PC-9 (cell line): Measurements from ENCODE around the gene TMEM203. TPM values are rescaled to one million over a fixed set of nuclear protein-coding genes. Genes with fewer than 3 reads are reported as not detected.

Source experiments
- BruUV-seq: library from RNA; stranded (reverse); fragments of 400-500 nt; replicated peaks from 2 replicates; lab custom pipeline; 2021; lab: Mats Ljungman, UMichigan
- CTCF ChIA-PET: fragments of 300-600 bp; sonication (Branson Sonifier 250); formaldehyde crosslinking; loops from one replicate; lab custom pipeline; 2022; ENCODE audit warnings: antibody characterized with exemption; lab: Charles Lee
- POLR2A ChIA-PET: fragments of 300-600 bp; sonication (Branson Sonifier 250); formaldehyde crosslinking; loops from one replicate; lab custom pipeline; 2022; ENCODE audit warnings: antibody characterized with exemption; ENCODE audit not compliant: unreplicated experiment; lab: Charles Lee
- DNase-seq, 2 experiments: peaks; one replicate each; pipeline versions ENCODE4 v3.0.0 to v3.0.0-alpha.2; 2015 to 2022; ENCODE audit warnings: mixed read lengths in 1 of 2
- H2AFZ ChIP-seq: fragments of 200-600 bp; sonication (generic); 2 replicates; pipeline ENCODE4 v1.8.1; 2017; ENCODE audit warnings: antibody characterized with exemption
- H3F3A ChIP-seq: fragments of 200-600 bp; sonication (generic); 2 replicates; pipeline ENCODE4 v1.8.1; 2017; ENCODE audit warnings: antibody characterized with exemption, mild to moderate bottlenecking, low read depth; ENCODE audit not compliant: insufficient read depth
- H3K27ac ChIP-seq: fragments of 200-600 bp; sonication (generic); 2 replicates; pipeline ENCODE4 v1.6.1; 2016; ENCODE audit warnings: mixed run types
- H3K27me3 ChIP-seq: fragments of 200-600 bp; sonication (generic); 2 replicates; pipeline ENCODE4 v1.6.1; 2016; ENCODE audit warnings: low read depth, mixed run types; ENCODE audit not compliant: insufficient read depth
- H3K36me3 ChIP-seq: fragments of 200-600 bp; sonication (generic); 2 replicates; pipeline ENCODE4 v1.6.1; 2016; ENCODE audit warnings: low read depth, mixed run types
- H3K4me1 ChIP-seq: fragments of 200-600 bp; sonication (generic); replicated peaks from 2 replicates; pipeline ENCODE4 v1.6.1; 2016; ENCODE audit warnings: mixed run types; ENCODE audit not compliant: insufficient read depth
- H3K4me2 ChIP-seq: fragments of 200-600 bp; sonication (generic); 2 replicates; pipeline ENCODE4 v1.6.1; 2017; ENCODE audit warnings: mixed run types
- H3K4me3 ChIP-seq: fragments of 200-600 bp; sonication (generic); 2 replicates; pipeline ENCODE4 v1.6.1; 2016; ENCODE audit warnings: mixed run types
- H3K79me2 ChIP-seq: fragments of 200-600 bp; sonication (generic); 2 replicates; pipeline ENCODE4 v1.6.1; 2017; ENCODE audit warnings: low read depth, mixed run types
- H3K9me2 ChIP-seq: fragments of 200-600 bp; sonication (generic); 2 replicates; pipeline ENCODE4 v1.8.1; 2017; ENCODE audit warnings: mild to moderate bottlenecking; ENCODE audit not compliant: insufficient read depth
- H3K9me3 ChIP-seq: fragments of 200-600 bp; sonication (generic); 2 replicates; pipeline ENCODE4 v1.8.1; 2016; ENCODE audit warnings: low read depth; ENCODE audit not compliant: insufficient read depth
- H4K20me1 ChIP-seq: fragments of 200-600 bp; sonication (generic); 2 replicates; pipeline ENCODE4 v1.8.1; 2017; ENCODE audit not compliant: insufficient read depth
- CTCF ChIP-seq: fragments of 200-600 bp; sonication (generic); conservative IDR thresholded peaks from 2 replicates; pipeline ENCODE4 v1.6.1; 2017; ENCODE audit warnings: mixed run types, antibody characterized with exemption, mild to moderate bottlenecking, moderate library complexity
- EZH2 ChIP-seq: fragments of 200-600 bp; sonication (generic); IDR thresholded peaks from 2 replicates; pipeline ENCODE4 v1.8.0; 2017; ENCODE audit warnings: antibody characterized with exemption, low read depth
- intact Hi-C: fragments of 100-400 bp; cut with micrococcal nuclease; formaldehyde crosslinking; loops from one replicate; pipeline ENCODE4 v1.10.0; 2022; ENCODE audit not compliant: unreplicated experiment
- total RNA-seq: library from RNA; stranded (reverse); gene quantifications from 2 replicates; pipeline ENCODE4 v1.2.3, GENCODE V29; 2021

Gene TMEM203
- total RNA-seq, 1 experiment from 2014 or later: 45.5 TPM

DNA sequence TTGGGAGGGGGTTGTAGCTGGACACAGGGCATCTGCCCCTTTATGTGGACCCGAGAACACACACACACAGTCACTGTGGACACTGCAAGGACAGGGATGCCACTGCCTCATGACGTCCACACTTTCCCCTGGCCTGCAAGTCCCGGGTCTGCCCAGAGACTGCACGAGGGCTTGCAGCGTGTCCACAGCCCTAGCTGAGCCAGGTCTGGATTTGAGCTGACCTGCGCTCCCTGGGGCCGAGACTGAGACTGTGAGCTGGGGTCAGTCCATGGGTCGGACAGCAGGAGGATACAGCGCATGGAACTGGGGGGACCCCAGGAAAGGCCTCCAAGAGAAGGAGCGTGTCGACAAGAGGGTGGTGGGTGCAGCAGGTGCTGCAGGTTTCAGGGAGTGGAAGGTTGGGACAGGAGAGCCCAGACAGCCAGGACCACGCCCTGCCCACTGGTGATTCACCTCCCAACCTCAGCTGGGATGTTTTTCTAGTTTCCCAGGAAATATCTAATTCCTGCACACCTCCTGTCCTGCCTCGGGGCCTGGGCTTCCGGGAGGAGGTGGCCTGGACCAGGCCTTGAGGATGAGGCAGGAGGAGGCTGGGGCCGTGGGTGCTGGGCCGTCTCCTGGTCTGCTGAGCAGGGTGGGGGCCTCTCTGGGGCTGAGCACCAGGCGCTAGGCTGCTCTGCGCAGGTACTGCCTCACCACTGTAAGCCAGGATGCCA lies 21.0 kb upstream of the TMEM203 start:
- DNase-seq: peak; percentile 91 to 94
- Histone ChIP-seq H3K27ac (peak overlapping the region; percentile 79), H3K27me3 (no peaks in the 10 kb centered on the region), H4K20me1 (no peaks in the 10 kb centered on the region), H3K9me2 (no peaks in the 10 kb centered on the region), H3K4me2 (peak overlapping the region; percentile 99), H3F3A (peaks cover 44% of the 10 kb centered on the region), H3K36me3 (no peaks in the 10 kb centered on the region), H3K79me2 (peaks cover 7% of the 10 kb centered on the region; the same call in 1 of the 2 replicates), H2AFZ (no peak overlapping the region), H3K9me3 (no peaks in the 10 kb centered on the region), H3K4me1 (peaks cover 55% of the 10 kb centered on the region), H3K4me3 (peak overlapping the region; percentile 90; the same call in 1 of the 2 replicates)
- TF ChIP-seq EZH2 (no peak), CTCF (no peak)
- TSS peak; percentile 27 for BruUV-seq
- intact Hi-C loops: loop anchor here (1.0 to 2.0 kb wide), 6 partner anchors 31 to 180 kb away; partner anchors contain the start of genes ANAPC2, NPDC1, SAPCD2 and SSNA1
- ChIA-PET CTCF (interaction anchor here (1.4 to 2.3 kb wide), 2 partner anchors 22 to 37 kb away, joined by 3 to 15 read pairs; partner anchors contain the start of gene SSNA1), POLR2A (interaction anchor here (0.5 to 1.6 kb wide), 5 partner anchors 14 to 316 kb away, joined by 4 to 12 read pairs (median 5); partner anchors contain the start of gene TUBB4B)

- BruUV-seq: no TSS peak
- Histone ChIP-seq H2AFZ (no peak overlapping the region), H3K36me3 (no peaks in the 10 kb centered on the region), H3K9me2 (no peaks in the 10 kb centered on the region), H4K20me1 (no peaks in the 10 kb centered on the region), H3K79me2 (peaks cover 7% of the 10 kb centered on the region; the same call in 1 of the 2 replicates), H3K4me2 (peak overlapping the region; percentile 99), H3K4me1 (peaks cover 55% of the 10 kb centered on the region), H3K4me3 (peak overlapping the region; percentile 90), H3K27ac (peak overlapping the region; percentile 79), H3K27me3 (no peaks in the 10 kb centered on the region), H3F3A (peaks cover 45% of the 10 kb centered on the region), H3K9me3 (no peaks in the 10 kb centered on the region)
- ChIA-PET POLR2A (interaction anchor here (1.6 kb wide), 1 partner anchor 37 kb away, joined by 4 read pairs; no protein-coding TSS in a partner anchor), CTCF (no interaction called here)
- intact Hi-C loops: loop anchor here (2.0 kb wide), 2 partner anchors 51 to 179 kb away; partner anchors contain the start of genes NPDC1 and TOR4A
- DNase-seq: no peak
- TF ChIP-seq EZH2 (no peak), CTCF (no peak)
Measured at GRCh38 chr9:137225699-137226331, 20.4 kb upstream of the TMEM203 start.
